Measurements from ENCODE around the gene CCDC88B.

Gene CCDC88B

GRCh38 chr11:64347193-64347867 is 7.3 kb downstream of the CCDC88B start:
- no peak for DNase-seq (ENCODE audit: low spot score)

GRCh38 chr11:64348383-64349024 is 8.5 kb downstream of the CCDC88B start:
- no peak for DNase-seq (ENCODE audit: low spot score)

DNA sequence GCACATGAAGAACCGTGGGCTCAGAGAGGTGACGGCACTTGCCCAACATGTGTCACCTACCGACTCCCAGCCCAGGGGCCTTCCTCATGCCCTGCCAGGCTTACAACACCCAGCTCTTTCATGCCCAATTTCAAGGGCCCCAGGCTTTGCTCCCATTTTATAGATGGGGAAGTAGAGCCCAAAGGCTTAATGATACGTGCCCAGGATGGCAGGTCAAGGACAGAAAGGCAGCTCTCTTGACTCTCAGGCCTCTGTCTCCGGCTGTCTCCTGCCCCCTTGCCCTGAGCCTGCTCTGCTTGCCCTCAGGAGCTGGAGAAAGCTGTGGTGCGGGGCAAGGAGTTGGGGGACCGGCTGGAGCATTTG is 9.0 kb downstream of the CCDC88B start:
- no peak for DNase-seq (ENCODE audit: low spot score)

- no peak for DNase-seq (ENCODE audit: low spot score)
Observed at GRCh38 chr11:64349404-64349803, 9.4 kb downstream of the CCDC88B start.

DNA sequence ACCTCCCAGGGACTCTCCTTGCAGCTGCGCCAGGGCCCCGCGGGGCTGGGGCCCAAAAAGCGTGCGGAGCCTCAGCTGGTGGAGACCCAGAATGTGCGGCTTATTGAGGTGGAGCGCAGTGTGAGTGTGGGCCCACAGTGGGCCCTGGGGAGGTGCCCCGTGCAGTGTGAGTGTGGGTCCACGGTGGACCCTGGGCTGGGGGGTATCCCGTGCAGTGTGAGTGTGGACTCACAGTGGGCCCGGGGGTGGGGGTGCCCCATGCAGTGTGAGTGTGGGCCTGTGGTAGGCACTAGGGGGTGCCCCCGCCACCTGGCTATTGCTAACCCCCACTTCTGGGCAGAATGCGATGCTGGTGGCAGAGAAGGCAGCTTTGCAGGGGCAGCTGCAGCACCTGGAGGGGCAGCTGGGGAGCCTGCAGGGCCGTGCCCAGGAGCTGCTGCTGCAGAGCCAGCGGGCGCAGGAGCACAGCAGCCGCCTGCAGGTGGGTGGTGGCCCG is 11.2 kb downstream of the CCDC88B start:
- DNase-seq (ENCODE audit: low spot score), result no peak

- DNase-seq (ENCODE audit: low spot score), result no peak
Observed at GRCh38 chr11:64352099-64352994, 12.3 kb downstream of the CCDC88B start.

GRCh38 chr11:64352995-64353714 is 13.2 kb downstream of the CCDC88B start:
- DNase-seq (ENCODE audit: low spot score), result no peak

DNA sequence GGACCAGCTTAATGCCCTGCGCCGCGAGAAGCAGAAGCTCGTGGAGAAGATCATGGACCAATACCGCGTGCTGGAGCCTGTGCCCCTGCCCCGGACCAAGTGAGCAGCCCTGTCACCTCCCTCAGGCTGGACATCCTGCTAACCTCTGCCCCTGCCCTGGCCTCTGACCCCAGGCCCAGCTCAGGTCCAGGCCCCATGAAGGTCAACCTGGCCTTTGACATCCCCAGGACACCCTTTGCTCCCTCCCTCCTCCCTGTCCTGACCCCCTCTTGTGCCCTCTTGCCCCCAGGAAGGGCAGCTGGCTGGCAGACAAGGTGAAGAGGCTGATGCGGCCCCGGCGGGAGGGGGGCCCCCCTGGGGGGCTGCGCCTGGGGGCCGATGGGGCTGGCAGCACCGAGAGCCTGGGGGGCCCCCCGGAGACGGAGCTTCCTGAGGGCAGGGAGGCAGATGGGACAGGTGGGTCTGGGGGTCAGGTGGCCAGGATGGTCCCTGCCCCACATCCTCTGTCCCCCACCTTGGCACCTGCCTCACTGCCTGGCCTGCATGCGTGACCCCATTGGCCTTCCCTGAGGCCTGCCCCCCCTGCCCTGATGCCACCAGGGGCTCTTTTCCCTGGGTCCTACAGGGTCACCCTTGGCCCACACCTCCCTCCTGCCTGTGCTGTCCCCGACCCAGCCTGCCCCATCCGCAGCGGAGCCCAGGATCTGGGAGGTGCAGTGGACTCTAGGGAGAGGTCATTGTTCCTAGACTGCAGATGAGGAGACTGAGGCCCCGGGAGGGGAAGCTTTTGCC is 13.9 kb downstream of the CCDC88B start:
- no peak for DNase-seq (ENCODE audit: low spot score)

- peak; percentile 62 for DNase-seq (ENCODE audit: low spot score)
Observed at GRCh38 chr11:64355078-64355940, 15.3 kb downstream of the CCDC88B start.

DNA sequence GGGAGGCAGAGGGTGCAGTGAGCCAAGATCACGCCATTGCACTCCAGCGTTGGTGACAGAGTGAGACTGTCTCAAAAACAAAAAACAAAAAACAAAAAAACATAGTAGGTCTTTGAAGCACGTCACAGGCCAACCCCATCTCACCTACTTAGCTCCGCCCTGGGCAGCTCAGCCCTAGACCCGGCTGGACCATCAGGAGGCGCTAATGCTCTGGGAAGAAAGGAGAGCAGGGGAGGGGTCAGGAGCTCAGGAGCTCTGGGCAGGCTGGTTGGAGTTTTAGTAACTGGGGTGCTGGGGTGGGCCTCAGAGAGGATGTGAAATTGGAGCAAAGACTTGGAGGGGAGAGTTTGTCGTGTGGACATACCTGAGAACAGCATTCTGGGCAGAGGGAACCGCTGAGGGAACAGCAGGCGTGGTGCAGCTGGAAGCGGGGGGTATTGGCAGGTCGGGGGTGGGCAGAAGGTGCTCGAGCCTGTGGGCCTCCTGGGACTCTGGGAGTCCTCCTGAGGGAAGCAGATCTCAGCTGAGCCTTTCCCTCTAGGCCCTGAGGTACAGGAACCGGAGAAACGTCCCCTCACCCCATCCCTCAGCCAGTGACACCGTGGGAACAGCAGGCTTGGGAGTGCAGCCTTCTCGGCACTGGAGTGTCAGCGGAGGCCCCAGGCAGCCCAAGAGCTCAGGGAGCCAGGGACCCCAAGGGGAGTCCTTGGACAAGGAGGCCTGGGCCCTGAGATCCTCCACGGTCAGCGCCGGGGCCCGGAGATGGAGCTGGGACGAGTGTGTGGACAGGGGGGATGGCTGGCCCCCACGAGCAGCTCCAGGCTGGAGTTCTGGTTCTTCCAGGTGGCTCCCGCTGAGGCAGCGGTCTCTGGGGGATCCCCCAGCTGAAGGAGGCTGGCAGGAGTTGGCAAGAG is 16.8 kb downstream of the CCDC88B start:
- DNase-seq (ENCODE audit: low spot score), result no peak

GRCh38 chr11:64357446-64357845 is 17.4 kb downstream of the CCDC88B start:
- DNase-seq (ENCODE audit: low spot score), result no peak

DNA sequence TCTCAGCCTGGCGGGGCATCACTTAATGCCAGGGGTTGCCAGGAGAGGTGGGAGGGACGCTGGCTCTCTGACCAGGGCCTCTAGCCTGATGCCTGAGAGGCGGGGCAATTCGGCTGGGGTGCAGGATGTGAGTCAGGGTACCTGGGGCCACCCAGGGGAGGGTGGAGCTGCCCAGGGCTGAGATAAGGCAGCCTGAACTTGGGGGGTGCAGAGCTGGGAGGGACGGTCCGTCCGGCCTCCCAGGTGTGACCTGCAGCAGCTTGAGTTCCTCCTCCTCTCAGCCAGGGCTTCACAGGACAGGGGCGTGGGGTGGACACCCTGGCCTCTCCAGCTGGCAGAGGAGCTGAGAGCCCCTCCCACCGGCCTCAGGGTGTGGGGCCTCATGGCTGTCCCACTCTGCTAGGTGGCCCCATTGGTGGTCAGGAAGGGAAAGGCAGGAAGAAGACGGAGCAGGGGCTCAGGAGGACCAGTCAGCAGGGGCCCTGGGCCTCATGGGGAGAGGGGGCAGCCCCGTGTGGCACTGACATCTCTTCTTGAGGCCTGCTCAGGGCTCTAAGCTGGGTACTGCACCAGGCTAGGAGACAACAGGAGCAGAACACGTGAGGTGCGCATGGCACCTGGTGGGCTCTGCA is 18.0 kb downstream of the CCDC88B start:
- DNase-seq (ENCODE audit: low spot score), result no peak

GRCh38 chr11:64358536-64358906 is 18.5 kb downstream of the CCDC88B start:
- no peak for DNase-seq (ENCODE audit: low spot score)

- DNase-seq (ENCODE audit: low spot score), result peak; percentile 62
Observed at GRCh38 chr11:64358907-64359711, 19.1 kb downstream of the CCDC88B start, which contains the start of gene RPS6KA4. RPS6KA4 (plus strand) TSS chr11:64359162; CDS start chr11:64359236, 74 bp downstream.

DNA sequence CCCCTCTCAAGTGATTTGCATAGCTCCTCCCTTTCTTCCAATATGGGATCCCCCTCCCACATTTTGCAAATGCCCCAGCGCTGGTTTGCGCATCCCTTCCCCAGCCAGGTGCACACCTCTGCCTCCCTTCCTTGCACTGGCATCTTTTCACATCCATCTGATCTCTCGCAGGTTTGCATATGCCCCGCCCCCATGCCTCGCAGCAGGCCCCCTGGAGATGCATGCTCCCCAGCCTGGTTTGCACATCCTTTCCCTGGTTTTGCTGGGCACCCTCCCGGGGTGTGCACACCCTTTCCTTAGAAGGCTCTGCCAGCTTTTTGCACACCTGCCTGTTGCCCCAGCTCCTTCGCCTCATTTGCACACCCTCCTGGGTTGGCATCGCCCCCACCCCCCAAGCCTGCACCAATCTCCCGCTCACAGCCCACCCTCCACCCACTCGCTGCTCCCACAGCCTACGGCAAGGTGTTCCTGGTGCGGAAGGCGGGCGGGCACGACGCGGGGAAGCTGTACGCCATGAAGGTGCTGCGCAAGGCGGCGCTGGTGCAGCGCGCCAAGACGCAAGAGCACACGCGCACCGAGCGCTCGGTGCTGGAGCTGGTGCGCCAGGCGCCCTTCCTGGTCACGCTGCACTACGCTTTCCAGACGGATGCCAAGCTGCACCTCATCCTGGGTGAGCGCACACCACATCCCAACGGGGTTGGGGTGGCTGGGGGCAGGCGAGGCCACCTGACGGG is 19.9 kb downstream of the CCDC88B start:
- peak; percentile 9 for DNase-seq (ENCODE audit: low spot score)

DNA sequence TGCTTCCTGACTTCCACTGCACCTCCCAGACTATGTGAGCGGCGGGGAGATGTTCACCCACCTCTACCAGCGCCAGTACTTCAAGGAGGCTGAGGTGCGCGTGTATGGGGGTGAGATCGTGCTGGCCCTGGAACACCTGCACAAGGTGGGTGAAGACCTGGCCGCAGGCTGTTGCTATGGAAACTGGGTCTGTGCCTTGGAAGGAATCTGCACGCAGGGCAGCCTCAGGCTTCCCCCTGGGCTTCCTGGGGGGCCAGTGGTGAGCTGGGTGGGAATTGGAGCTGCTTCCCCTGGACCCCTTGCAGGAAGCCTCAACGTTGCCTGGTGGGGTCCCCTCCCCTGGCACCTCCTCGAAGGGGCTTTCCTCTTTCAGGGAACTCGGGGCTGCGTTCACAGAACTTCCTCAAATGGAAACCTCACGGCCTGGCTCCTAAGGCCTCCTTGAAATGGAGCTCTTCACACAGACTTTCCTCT is 20.5 kb downstream of the CCDC88B start:
- peak; percentile 17 for DNase-seq (ENCODE audit: low spot score)

DNA sequence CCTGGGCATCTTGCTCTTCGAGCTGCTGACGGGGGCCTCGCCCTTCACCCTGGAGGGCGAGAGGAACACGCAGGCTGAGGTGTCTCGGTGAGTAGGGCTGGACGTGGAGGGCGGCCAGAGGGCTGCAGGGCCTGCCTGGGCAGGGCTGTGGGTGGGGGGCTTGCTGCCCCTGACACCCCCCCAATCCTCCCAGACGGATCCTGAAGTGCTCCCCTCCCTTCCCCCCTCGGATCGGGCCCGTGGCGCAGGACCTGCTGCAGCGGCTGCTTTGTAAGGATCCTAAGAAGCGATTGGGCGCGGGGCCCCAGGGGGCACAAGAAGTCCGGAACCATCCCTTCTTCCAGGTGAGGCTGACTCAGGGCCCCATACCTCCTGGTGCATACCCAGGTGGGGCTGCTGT is 21.7 kb downstream of the CCDC88B start:
- no peak for DNase-seq (ENCODE audit: low spot score)
